NCI-H69 (cell line): ENCODE data around the gene SPATA1.
A peak's percentile ranks its signal among the peaks of the same experiment; 100 is the strongest.
"Not testable (repeated sequence)": the region's sequence is repeated elsewhere in the genome, so short reads cannot be mapped to it uniquely, and the experiment has no call there.

Source experiments
- DNase-seq: peaks from one replicate; lab custom pipeline; 2025; lab: John Stamatoyannopoulos, UW

The SPATA1 gene

GRCh38 chr1:84506002-84506728 lies at the start of gene SPATA1, which contains the start of gene GNG5:
Gene SPATA1, plus strand, starts transcription at chr1:84506386. Its CDS starts 9,974 bp downstream, at chr1:84516360.
Gene GNG5, minus strand, starts transcription at chr1:84506581. Its CDS starts 490 bp downstream, at chr1:84506091.
- peak; percentile 94 for DNase-seq

GRCh38 chr1:84462118-84462517 lies 44.1 kb upstream of the SPATA1 start:
- no peak for DNase-seq

- no peak for DNase-seq
Observed at GRCh38 chr1:84467298-84467697, 38.9 kb upstream of the SPATA1 start.

GRCh38 chr1:84476225-84476624 lies 30.0 kb upstream of the SPATA1 start:
- DNase-seq, result no peak

GRCh38 chr1:84478876-84479868 lies 27.0 kb upstream of the SPATA1 start, which contains the start of gene RPF1:
Gene RPF1, plus strand, starts transcription at chr1:84479266. Its CDS starts 16 bp downstream, at chr1:84479282.
- peak; percentile 85 for DNase-seq

GRCh38 chr1:84479998-84480397 lies 26.2 kb upstream of the SPATA1 start:
- DNase-seq, result peak; percentile 0

GRCh38 chr1:84480650-84481049 lies 25.5 kb upstream of the SPATA1 start:
- no peak for DNase-seq

GRCh38 chr1:84481317-84481716 lies 24.9 kb upstream of the SPATA1 start:
- no peak for DNase-seq

- DNase-seq, result no peak
Observed at GRCh38 chr1:84488107-84488506, 18.1 kb upstream of the SPATA1 start.

- no peak for DNase-seq
Observed at GRCh38 chr1:84489766-84490165, 16.4 kb upstream of the SPATA1 start.

- DNase-seq, result no peak
Observed at GRCh38 chr1:84492726-84493125, 13.5 kb upstream of the SPATA1 start.

- no peak for DNase-seq
Observed at GRCh38 chr1:84493747-84494146, 12.4 kb upstream of the SPATA1 start.

- no peak for DNase-seq
Observed at GRCh38 chr1:84496498-84496897, 9.7 kb upstream of the SPATA1 start.

GRCh38 chr1:84497631-84498275 lies 8.4 kb upstream of the SPATA1 start:
- DNase-seq, result no peak

GRCh38 chr1:84502927-84503326 lies 3.3 kb upstream of the SPATA1 start:
- DNase-seq, result no peak

- DNase-seq, result peak; percentile 33
Observed at GRCh38 chr1:84504580-84505492, 1.4 kb upstream of the SPATA1 start.

- peak; percentile 80 for DNase-seq
Observed at GRCh38 chr1:84505493-84506001, 639 bp upstream of the SPATA1 start.

GRCh38 chr1:84506729-84507453 lies 705 bp downstream of the SPATA1 start:
- DNase-seq, result no peak

GRCh38 chr1:84507887-84508286 lies 1.7 kb downstream of the SPATA1 start:
- DNase-seq, result not testable (repeated sequence)

GRCh38 chr1:84508510-84508909 lies 2.3 kb downstream of the SPATA1 start:
- no peak for DNase-seq
